NK-92 (cell line): ENCODE measurements around the gene ARL15.

Experiments used
- DNase-seq: peaks from one replicate; lab custom pipeline; 2025; ENCODE audit not compliant: unreplicated experiment; lab: John Stamatoyannopoulos, UW

The ARL15 gene

DNA sequence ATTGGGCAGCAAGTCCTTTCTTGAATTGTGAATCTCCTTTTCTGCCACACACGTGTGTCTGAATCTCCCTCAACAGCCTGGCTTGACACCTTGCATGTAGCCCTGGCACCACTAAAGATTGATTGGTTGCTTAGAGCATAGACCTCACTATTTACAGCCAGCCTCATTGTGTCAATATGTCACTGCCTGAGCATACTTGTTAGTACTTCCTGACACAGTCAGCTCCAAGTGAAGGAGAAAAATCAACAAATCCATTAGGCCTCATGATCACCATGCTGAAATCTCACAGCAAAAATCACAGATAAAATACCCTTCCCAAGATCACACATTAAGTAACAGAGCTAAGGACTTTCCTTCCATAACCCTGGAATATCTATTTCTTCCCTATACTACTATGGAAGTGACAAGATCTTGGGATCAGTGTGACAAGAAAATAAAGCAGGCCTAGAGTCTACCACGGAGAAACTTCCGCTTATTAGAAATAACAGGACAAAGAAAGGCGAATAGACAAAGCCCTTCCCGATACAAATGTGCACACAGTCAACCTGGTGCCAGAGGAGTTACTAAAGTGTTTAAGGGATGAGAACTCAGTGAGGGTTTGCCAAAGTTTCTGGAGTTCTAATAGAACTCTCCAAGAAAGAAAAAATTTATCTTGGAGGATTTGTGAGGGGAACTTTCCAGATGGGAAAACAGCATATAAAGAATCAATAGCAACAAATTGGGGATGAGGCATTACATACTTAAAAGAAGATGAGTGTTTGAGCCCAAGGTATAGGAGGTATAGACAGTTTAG is 5.6 kb upstream of the ARL15 start:
- no peak for DNase-seq

- no peak for DNase-seq
Observed at GRCh38 chr5:54313311-54314270, 3.2 kb upstream of the ARL15 start.

- DNase-seq: no peak
Observed at GRCh38 chr5:54312499-54312898, 2.1 kb upstream of the ARL15 start.

DNA sequence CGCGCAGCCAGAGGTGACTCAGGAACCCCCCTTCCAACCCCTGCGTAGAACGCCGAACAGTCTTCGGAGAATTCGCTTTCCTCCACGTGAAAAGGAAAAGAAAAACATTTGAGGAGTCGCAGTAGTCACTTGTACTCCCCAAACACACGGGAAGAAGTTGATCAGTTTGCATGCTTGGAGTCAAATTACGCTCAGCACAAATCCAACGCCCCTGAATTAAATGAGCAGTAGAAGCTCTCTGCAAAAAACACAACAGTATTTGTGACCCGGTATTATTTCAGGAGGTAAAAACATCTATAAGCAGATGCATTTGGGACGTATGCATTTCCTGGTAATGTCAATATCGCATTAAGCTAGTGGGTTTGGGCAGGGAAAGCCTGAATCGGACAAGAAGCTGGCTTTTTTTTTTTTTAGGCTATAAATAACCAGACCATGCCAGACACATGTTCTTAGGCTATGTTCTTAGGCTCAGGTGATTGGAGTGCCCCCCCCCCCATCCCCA is 854 bp upstream of the ARL15 start:
- no peak for DNase-seq

GRCh38 chr5:54309691-54310432 is 511 bp downstream of the ARL15 start:
- no peak for DNase-seq

DNA sequence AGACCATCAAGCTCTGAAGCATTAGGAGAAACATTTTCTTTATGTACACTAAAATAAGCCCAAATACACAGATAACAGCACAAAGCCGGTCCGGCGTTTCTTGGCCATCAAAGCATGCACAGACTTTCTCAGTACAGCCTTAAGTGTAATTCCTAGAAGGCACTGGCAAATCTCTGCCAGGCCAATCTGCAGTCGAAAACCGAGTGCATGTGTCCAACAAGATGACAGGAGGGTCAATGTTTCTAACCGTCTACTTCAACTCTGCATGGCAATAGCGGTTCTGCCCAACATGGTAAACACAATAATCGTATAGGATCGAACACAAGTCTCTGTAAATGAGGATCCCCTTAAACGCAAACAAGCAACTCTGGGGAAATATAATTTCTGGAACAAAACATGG is 1.1 kb downstream of the ARL15 start:
- no peak for DNase-seq

DNA sequence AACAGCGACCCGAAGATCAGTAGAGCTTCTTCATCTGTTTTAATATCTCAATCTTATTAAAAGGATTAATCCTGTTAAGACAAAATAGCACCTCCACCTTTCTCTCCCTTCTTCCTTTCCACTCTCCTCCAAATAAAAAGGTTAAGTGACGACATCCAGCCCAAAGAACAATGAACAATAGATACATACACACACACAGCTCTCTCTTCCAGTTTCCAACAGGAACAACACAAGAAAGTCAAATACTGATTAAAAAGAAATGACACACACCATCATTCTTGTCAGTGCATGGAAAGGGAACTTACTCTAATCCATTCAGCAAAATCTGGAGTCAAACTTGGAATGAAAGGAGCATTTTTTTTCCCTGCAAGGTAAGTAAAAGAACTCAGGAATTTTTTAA is 2.8 kb downstream of the ARL15 start:
- DNase-seq: no peak

DNA sequence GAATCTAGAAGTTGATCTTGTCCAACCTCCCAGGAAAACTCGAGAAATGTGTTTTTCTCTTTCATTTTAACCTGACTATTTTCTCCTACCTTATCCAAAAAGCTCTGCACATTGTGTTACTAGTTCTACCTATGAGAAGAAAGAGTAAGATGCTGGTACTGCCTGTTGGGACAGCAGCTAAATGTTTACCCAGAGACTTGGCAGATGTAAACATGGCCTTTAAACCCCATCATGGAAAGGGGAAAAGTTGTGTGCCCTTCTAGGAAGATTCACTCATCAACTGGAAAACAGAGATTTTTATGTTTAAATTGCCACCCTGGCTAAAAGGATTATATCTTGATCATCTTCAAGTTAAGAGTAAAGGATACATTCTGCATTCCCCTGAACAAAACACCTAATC is 3.5 kb downstream of the ARL15 start:
- no peak for DNase-seq

DNA sequence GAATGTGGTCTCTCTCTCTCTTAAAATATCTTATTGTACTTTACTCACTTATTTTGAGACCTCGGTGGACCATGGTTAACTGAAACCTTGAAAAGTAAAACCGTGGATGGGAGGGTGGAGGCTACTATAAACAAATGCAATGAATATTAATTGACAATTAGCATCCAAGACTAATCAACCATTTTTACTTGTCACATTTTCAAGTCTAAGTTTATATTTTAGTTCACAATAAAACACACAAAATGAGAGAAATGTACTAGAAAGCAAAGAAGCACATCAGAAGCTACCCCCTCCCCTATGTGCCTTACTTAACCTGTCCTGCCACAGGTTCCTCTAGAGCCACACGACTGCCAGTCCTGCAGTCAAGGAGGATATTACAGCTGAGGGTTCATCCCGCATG is 4.6 kb downstream of the ARL15 start:
- DNase-seq: no peak

- DNase-seq: no peak
Observed at GRCh38 chr5:54304040-54304439, 6.3 kb downstream of the ARL15 start.

DNA sequence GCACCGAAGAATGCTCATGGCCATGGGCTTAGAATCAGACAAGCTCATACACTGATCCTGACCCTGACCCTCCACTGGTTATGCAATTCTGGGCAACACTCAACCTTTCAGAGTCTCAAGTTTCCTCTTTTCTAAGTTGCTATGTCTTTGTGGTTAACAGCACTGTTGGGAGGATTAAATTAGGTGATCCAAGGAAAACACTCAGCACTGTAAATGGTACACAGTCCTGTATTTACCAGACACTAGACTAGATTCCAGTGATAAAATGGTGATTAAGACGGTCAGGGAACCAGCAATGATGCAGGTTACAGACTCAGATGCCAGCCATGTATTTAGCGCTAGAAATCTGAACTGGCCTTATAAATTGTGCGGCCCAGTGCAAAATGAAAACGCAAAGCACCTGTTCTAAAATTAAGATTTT is 8.1 kb downstream of the ARL15 start:
- no peak for DNase-seq

- no peak for DNase-seq
Observed at GRCh38 chr5:54301849-54302248, 8.5 kb downstream of the ARL15 start.

- DNase-seq: no peak
Observed at GRCh38 chr5:54301220-54301619, 9.2 kb downstream of the ARL15 start.

GRCh38 chr5:54298947-54299346 is 11.4 kb downstream of the ARL15 start:
- no peak for DNase-seq

DNA sequence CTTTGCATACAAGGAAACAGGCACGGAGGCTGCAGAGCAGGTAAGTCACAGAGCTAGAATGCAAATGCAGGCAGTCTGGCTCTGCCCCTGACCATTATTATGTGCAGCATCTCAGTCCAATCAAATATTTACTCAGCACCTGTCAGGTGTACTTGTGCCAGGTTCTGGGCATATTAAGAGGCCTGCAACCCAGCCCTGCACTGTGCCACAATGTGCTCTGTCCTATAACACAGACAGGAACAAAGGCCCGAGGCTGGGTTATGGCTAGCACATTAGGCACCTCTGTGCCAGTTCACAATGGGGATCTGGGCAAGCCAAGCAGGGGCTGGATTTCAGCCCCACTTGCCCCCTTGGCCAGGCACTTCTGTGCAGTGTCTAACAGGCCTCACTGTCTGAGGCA is 14.0 kb downstream of the ARL15 start:
- DNase-seq: no peak

- no peak for DNase-seq
Observed at GRCh38 chr5:54295651-54296276, 14.6 kb downstream of the ARL15 start.

- DNase-seq: no peak
Observed at GRCh38 chr5:54294097-54294667, 16.2 kb downstream of the ARL15 start.

DNA sequence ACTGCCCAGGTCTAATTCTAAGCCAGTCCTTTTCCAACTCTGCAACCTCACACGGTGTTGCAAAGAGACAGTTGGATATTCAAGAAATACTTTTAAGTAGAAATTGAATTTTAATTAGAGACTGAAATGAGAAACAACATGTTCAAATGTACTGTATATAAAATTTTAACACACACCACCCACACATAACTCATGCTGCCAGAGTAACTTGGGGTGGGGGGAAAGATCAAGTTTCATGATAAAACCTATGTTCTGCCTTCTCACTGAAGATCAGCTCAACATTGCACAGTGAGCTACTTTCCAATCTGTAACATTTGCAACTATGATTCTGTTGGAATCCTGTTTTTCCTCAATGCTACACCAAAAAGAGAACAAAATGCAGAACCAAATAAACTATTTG is 17.5 kb downstream of the ARL15 start:
- DNase-seq: no peak

GRCh38 chr5:54291498-54291897 is 18.9 kb downstream of the ARL15 start:
- no peak for DNase-seq

DNA sequence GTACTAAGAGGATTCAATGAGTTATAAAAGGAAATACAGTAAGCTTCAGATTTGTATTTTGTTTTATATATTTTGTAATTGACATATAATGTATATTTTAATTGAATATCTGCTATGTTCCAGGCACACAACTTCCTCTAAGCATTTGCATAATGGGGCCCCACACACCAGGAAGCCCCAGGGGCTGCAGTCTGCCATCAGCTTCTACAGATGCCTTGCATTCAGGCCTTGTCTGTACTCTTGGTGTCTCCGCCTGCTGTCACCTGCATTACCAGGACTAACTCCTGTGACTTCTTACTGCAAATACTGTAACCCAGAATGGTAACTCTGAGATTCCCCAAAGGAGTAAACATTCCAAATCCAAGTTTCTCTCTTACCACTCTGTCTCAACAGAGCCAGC is 20.6 kb downstream of the ARL15 start:
- DNase-seq: no peak
